Sigmoid colon (tissue), 4 donors: ENCODE results near the gene MIER3.

Experiments used
- EP300 ChIP-seq, 4 donors: sonication (generic); formaldehyde crosslinking; IDR thresholded peaks; one replicate each; pipeline ENCODE4 v1.6.1; 2017; ENCODE audit warnings: antibody characterized with exemption in 4 of 4
- POLR2A ChIP-seq, 2 donors: fragments of 450-650 bp; IDR thresholded peaks; one replicate each; pipeline ENCODE4 v1.6.1; 2016; ENCODE audit warnings: antibody characterized with exemption in 2 of 2, mild to moderate bottlenecking in 2 of 2, moderate library complexity in 2 of 2
- POLR2AphosphoS5 ChIP-seq, 4 donors: sonication (generic); formaldehyde crosslinking; IDR thresholded peaks; one replicate each; pipeline ENCODE4 v1.6.1; 2017; ENCODE audit warnings: antibody characterized with exemption in 4 of 4
- TF ChIP-seq, protein P1 (sequence below), 4 experiments: fragments of 450-650 bp in 3 of 4; fragments of 200-600 bp in 1 of 4; IDR thresholded peaks; one replicate each; pipeline ENCODE4 v1.5.1; 2016 to 2019; ENCODE audit warnings: antibody characterized with exemption in 4 of 4, mild to moderate bottlenecking in 3 of 4, moderate library complexity in 2 of 4

DNA sequence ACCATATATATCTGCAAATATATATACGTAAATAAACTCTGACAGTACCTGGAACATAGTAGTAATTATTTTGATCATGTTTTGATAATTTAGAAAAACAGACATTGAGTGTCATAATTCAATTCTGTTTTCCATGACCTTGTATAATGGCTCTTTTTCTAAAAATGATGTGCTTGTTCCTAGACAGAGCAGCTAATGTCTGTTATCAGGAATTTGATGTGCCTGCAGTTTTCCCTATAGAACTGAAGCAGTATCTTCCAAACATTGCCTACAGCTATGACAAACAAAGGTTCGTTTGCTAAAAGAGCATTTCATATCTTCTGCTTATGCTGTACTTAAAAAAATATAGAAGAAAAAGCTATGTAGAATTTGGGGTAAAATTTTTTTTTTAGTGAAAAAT lies 37.2 kb downstream of the MIER3 start:
- TF ChIP-seq POLR2AphosphoS5 (IDR thresholded peaks at IDR 0.05) (no peak), POLR2A (IDR thresholded peaks at IDR 0.05) (no peak), EP300 (IDR thresholded peaks at IDR 0.05) (no peak)
- TF ChIP-seq, protein P1, sequence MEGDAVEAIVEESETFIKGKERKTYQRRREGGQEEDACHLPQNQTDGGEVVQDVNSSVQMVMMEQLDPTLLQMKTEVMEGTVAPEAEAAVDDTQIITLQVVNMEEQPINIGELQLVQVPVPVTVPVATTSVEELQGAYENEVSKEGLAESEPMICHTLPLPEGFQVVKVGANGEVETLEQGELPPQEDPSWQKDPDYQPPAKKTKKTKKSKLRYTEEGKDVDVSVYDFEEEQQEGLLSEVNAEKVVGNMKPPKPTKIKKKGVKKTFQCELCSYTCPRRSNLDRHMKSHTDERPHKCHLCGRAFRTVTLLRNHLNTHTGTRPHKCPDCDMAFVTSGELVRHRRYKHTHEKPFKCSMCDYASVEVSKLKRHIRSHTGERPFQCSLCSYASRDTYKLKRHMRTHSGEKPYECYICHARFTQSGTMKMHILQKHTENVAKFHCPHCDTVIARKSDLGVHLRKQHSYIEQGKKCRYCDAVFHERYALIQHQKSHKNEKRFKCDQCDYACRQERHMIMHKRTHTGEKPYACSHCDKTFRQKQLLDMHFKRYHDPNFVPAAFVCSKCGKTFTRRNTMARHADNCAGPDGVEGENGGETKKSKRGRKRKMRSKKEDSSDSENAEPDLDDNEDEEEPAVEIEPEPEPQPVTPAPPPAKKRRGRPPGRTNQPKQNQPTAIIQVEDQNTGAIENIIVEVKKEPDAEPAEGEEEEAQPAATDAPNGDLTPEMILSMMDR (IDR thresholded peaks at IDR 0.05) = no peak
